ENCODE results near the gene SORCS1. TPM values are rescaled to one million over a fixed set of nuclear protein-coding genes. Genes with fewer than 3 reads are reported as not detected.

The SORCS1 gene
- total RNA-seq, 2 donors from 2014 or later = 0.23 to 14.4 TPM

DNA sequence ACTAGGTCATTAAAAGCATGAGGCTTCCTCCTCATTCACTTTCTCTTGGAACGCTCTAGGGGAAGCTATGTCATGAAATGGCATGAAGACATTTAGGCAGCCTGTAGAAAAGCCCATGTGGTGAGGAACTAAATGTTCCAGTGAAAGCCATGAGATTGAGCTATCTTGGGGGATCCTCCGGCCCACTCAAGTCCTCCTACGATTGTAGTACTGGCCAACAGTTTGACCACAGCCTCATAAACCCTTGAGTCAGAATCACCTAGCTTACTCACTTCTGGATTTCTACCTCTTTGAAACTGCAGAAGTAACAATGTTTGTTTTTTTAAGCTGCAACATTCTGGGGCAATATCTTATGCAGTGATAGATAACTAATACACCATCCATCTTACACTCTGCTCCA lies 605.1 kb downstream of the SORCS1 start:
- DNase-seq (ENCODE audit: low spot score) = no peak
- intact Hi-C loops (cut with DNase I) = no loop called here
- Histone ChIP-seq H3K4me3 (no peak overlapping the region), H3K4me1 (replicated peaks) (no peaks in the 10 kb centered on the region), H3K27ac (no peak overlapping the region), H3K27me3 (replicated peaks; ENCODE audit: insufficient read depth) (no peaks in the 10 kb centered on the region), H3K36me3 (no peaks in the 10 kb centered on the region), H3K9me3 (no peaks in the 10 kb centered on the region)
- TF ChIP-seq CTCF (IDR thresholded peaks at IDR 0.05) = no peak
- TF ChIP-seq POLR2AphosphoS5 (IDR thresholded peaks at IDR 0.05) = no peak
- no peak for TF ChIP-seq POLR2A (IDR thresholded peaks at IDR 0.05)
- WGBS = 82% methylated on average over 3 of the region's 3 CpGs

- intact Hi-C loops (cut with DNase I) = no loop called here
- H3K4me1 ChIP-seq (replicated peaks) = no peaks in the 10 kb centered on the region
- no peak for TF ChIP-seq POLR2A (IDR thresholded peaks at IDR 0.05)
- TF ChIP-seq CTCF (IDR thresholded peaks at IDR 0.05) = no peak
- TF ChIP-seq POLR2AphosphoS5 (IDR thresholded peaks at IDR 0.05) = peak; percentile 43
Observed at GRCh38 chr10:106557951-106558733, 606.4 kb downstream of the SORCS1 start.

GRCh38 chr10:106557053-106557452 lies 607.5 kb downstream of the SORCS1 start:
- H3K27ac ChIP-seq = no peak overlapping the region
- DNase-seq (ENCODE audit: low spot score) = no peak
- TF ChIP-seq POLR2AphosphoS5 (IDR thresholded peaks at IDR 0.05) = no peak
- TF ChIP-seq POLR2A (IDR thresholded peaks at IDR 0.05) = no peak
- no peak for TF ChIP-seq CTCF (IDR thresholded peaks at IDR 0.05)
- H3K27me3 ChIP-seq (replicated peaks; ENCODE audit: insufficient read depth) = no peaks in the 10 kb centered on the region
- no peaks in the 10 kb centered on the region for H3K4me1 ChIP-seq (replicated peaks)
- intact Hi-C loops (cut with DNase I) = no loop called here
- H3K36me3 ChIP-seq = no peaks in the 10 kb centered on the region
- no peak overlapping the region for H3K4me3 ChIP-seq
- no peaks in the 10 kb centered on the region for H3K9me3 ChIP-seq

More at GRCh38 chr10:106557951-106558733, 606.4 kb downstream of the SORCS1 start:
- no peak for DNase-seq (ENCODE audit: low spot score)
- Histone ChIP-seq H3K9me3 (no peaks in the 10 kb centered on the region), H3K4me3 (no peak overlapping the region), H3K27me3 (replicated peaks; ENCODE audit: insufficient read depth) (no peaks in the 10 kb centered on the region), H3K27ac (no peak overlapping the region), H3K36me3 (no peaks in the 10 kb centered on the region)
- WGBS = 55% methylated on average over 7 of the region's 7 CpGs

GRCh38 chr10:106555599-106555998 lies 608.9 kb downstream of the SORCS1 start:
- Histone ChIP-seq H3K27ac (no peak overlapping the region), H3K36me3 (no peaks in the 10 kb centered on the region), H3K4me1 (replicated peaks) (no peaks in the 10 kb centered on the region), H3K4me3 (no peak overlapping the region), H3K27me3 (replicated peaks; ENCODE audit: insufficient read depth) (no peaks in the 10 kb centered on the region), H3K9me3 (no peaks in the 10 kb centered on the region)
- WGBS = 89% methylated on average over 2 of the region's 2 CpGs
- DNase-seq (ENCODE audit: low spot score) = no peak
- no peak for TF ChIP-seq POLR2A (IDR thresholded peaks at IDR 0.05)
- TF ChIP-seq CTCF (IDR thresholded peaks at IDR 0.05) = no peak
- no peak for TF ChIP-seq POLR2AphosphoS5 (IDR thresholded peaks at IDR 0.05)
- intact Hi-C loops (cut with DNase I) = no loop called here

DNA sequence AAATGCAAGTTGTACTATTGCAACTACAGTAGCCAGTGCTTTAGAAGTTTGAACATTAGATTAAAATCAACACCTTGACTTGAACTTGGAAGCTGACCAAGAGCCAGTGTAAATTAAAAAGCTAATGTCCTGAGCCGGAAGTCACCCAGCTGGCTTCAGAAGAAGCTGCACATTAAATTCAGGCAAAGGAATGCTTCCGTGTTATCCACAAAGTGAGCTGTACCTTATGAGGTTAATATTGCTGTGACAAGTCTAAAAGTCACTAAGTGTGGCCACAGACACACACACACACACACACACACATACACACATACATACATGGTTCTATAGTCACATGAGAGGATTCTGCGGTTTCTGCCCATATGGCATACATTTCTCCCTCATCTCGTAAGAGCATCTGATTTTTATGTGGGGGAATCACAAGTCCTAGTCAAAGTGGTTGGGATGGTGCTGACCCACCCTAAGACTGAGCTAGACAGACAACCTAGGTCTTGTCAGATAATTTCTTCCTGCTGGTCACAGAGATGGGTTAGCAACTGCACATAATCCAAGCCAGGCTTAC lies 612.9 kb downstream of the SORCS1 start:
- TF ChIP-seq POLR2A (IDR thresholded peaks at IDR 0.05) = no peak
- TF ChIP-seq POLR2AphosphoS5 (IDR thresholded peaks at IDR 0.05) = no peak
- TF ChIP-seq CTCF (IDR thresholded peaks at IDR 0.05) = no peak
- WGBS = 45% methylated on average over 4 of the region's 4 CpGs
- H3K4me3 ChIP-seq = no peak overlapping the region
- H3K4me1 ChIP-seq (replicated peaks) = no peaks in the 10 kb centered on the region
- no peak for DNase-seq (ENCODE audit: low spot score)
- intact Hi-C loops (cut with DNase I) = no loop called here
- no peaks in the 10 kb centered on the region for H3K9me3 ChIP-seq
- no peak overlapping the region for H3K27ac ChIP-seq
- H3K36me3 ChIP-seq = no peaks in the 10 kb centered on the region
- no peaks in the 10 kb centered on the region for H3K27me3 ChIP-seq (replicated peaks; ENCODE audit: insufficient read depth)

Data from prostate gland (tissue), 2 donors.